Mesenchymal stem cell (in vitro differentiated cells and primary cell): ENCODE results near the gene CXCL3.
A peak's percentile ranks its signal among the peaks of the same experiment; 100 is the strongest.
"Not testable (repeated sequence)": the region's sequence is repeated elsewhere in the genome, so short reads cannot be mapped to it uniquely, and the experiment has no call there.

Source experiments
- DNase-seq: peaks from one replicate; pipeline ENCODE4 v3.0.0-alpha.2; 2013
- H2AFZ ChIP-seq: one replicate; pipeline ENCODE4 v1.6.1; 2013; ENCODE audit warnings: low read depth, mild to moderate bottlenecking, control low read depth, inconsistent platforms, low read length, moderate library complexity
- H2AK5ac ChIP-seq: 2 replicates; pipeline ENCODE4 v1.6.1; 2013; ENCODE audit warnings: low read length, moderate library complexity, mild to moderate bottlenecking, inconsistent platforms; ENCODE audit not compliant: severe bottlenecking
- H2BK120ac ChIP-seq: one replicate; pipeline ENCODE4 v1.6.1; 2013; ENCODE audit warnings: low read depth, mild to moderate bottlenecking, inconsistent platforms, low read length, moderate library complexity
- H2BK12ac ChIP-seq, 2 experiments: one replicate each; pipeline ENCODE4 v1.6.1; 2013; ENCODE audit warnings: inconsistent platforms in 2 of 2, low read length in 2 of 2, mild to moderate bottlenecking in 2 of 2, moderate library complexity in 2 of 2, control low read depth in 1 of 2
- H2BK15ac ChIP-seq: one replicate; pipeline ENCODE4 v1.6.1; 2013; ENCODE audit warnings: mild to moderate bottlenecking, low read depth, inconsistent platforms; ENCODE audit not compliant: poor library complexity, severe bottlenecking
- H2BK5ac ChIP-seq: 2 replicates; pipeline ENCODE4 v1.6.1; 2013; ENCODE audit warnings: low read depth, mild to moderate bottlenecking, low read length, control low read depth, inconsistent platforms; ENCODE audit not compliant: poor library complexity, severe bottlenecking
- H3K14ac ChIP-seq, 2 experiments: one replicate each; pipeline ENCODE4 v1.6.1; 2013; ENCODE audit warnings: inconsistent platforms in 2 of 2, low read length in 2 of 2, control low read depth in 1 of 2, mild to moderate bottlenecking in 1 of 2, moderate library complexity in 1 of 2
- H3K18ac ChIP-seq, 2 experiments: one replicate each; pipeline ENCODE4 v1.6.1; 2013; ENCODE audit warnings: inconsistent platforms in 2 of 2, low read length in 2 of 2, control low read depth in 1 of 2, low read depth in 1 of 2, mild to moderate bottlenecking in 1 of 2
- H3K23ac ChIP-seq, 2 experiments: one replicate each; pipeline ENCODE4 v1.6.1; 2013; ENCODE audit warnings: inconsistent platforms in 2 of 2, low read length in 2 of 2, mild to moderate bottlenecking in 2 of 2, moderate library complexity in 2 of 2, control low read depth in 1 of 2
- H3K27ac ChIP-seq: 2 replicates; pipeline ENCODE4 v1.5.1; 2013; ENCODE audit warnings: mild to moderate bottlenecking, moderate library complexity, low read length, control low read depth, inconsistent platforms; ENCODE audit not compliant: poor library complexity, severe bottlenecking
- H3K27me3 ChIP-seq, 2 experiments: 2 replicates each; pipeline versions ENCODE4 v1.6.1 to v1.7.0; 2013; ENCODE audit warnings: low read length in 2 of 2, mild to moderate bottlenecking in 2 of 2, moderate library complexity in 2 of 2, control low read depth in 1 of 2, inconsistent platforms in 1 of 2; ENCODE audit not compliant: control insufficient read depth in 1 of 2, insufficient read depth in 1 of 2
- H3K36me3 ChIP-seq, 2 experiments: 2 replicates each; pipeline versions ENCODE4 v1.6.1 to v1.7.0; 2013; ENCODE audit warnings: low read length in 2 of 2, control low read depth in 1 of 2, inconsistent platforms in 1 of 2, low read depth in 1 of 2, mild to moderate bottlenecking in 1 of 2; ENCODE audit not compliant: insufficient read depth in 2 of 2, control insufficient read depth in 1 of 2
- H3K4ac ChIP-seq, 2 experiments: one replicate each; pipeline ENCODE4 v1.6.1; 2013; ENCODE audit warnings: inconsistent platforms in 2 of 2, low read length in 2 of 2, mild to moderate bottlenecking in 2 of 2, moderate library complexity in 2 of 2, control low read depth in 1 of 2, low read depth in 1 of 2
- H3K4me1 ChIP-seq: 2 replicates; pipeline ENCODE4 v1.6.1; 2013; ENCODE audit warnings: low read depth, low read length, control low read depth; ENCODE audit not compliant: control insufficient read depth, insufficient read depth
- H3K4me2 ChIP-seq: 2 replicates; pipeline ENCODE4 v1.6.1; 2013; ENCODE audit warnings: low read length, mild to moderate bottlenecking, inconsistent platforms; ENCODE audit not compliant: poor library complexity, severe bottlenecking
- H3K4me3 ChIP-seq, 2 experiments: 2 replicates each; pipeline versions ENCODE4 v1.5.1 to v1.7.0; 2013; ENCODE audit warnings: low read length in 2 of 2, mild to moderate bottlenecking in 2 of 2, control low read depth in 1 of 2, low read depth in 1 of 2; ENCODE audit not compliant: insufficient read depth in 1 of 2
- H3K79me1 ChIP-seq: replicated peaks from 2 replicates; pipeline ENCODE4 v1.6.1; 2013; ENCODE audit warnings: mild to moderate bottlenecking, control low read depth, low read length, inconsistent platforms; ENCODE audit not compliant: poor library complexity, severe bottlenecking
- H3K9ac ChIP-seq: 2 replicates; pipeline ENCODE4 v1.7.0; 2013; ENCODE audit warnings: mild to moderate bottlenecking, low read length, moderate library complexity
- H3K9me3 ChIP-seq: 2 replicates; pipeline ENCODE4 v1.7.0; 2013; ENCODE audit warnings: mild to moderate bottlenecking, low read length; ENCODE audit not compliant: control insufficient read depth
- H4K8ac ChIP-seq: one replicate; pipeline ENCODE4 v1.6.1; 2013; ENCODE audit warnings: inconsistent platforms, mild to moderate bottlenecking, low read length, moderate library complexity
- H4K91ac ChIP-seq: one replicate; pipeline ENCODE4 v1.6.1; 2013; ENCODE audit warnings: mild to moderate bottlenecking, low read length, inconsistent platforms
- WGBS: methylation state at CpG from one replicate; pipeline ENCODE4 v1.1.7; 2013; ENCODE audit warnings: mixed read lengths; 5-methylcytosine and 5-hydroxymethylcytosine counted together

The CXCL3 gene

GRCh38 chr4:74083546-74083945, 45.1 kb upstream of the CXCL3 start:
- Histone ChIP-seq H4K91ac (no peak overlapping the region), H2BK12ac (no peak overlapping the region), H3K14ac (no peak overlapping the region), H3K9ac (no peak overlapping the region), H3K4me2 (no peak overlapping the region), H2BK120ac (no peak overlapping the region), H2AK5ac (no peak overlapping the region), H3K4ac (no peak overlapping the region), H2BK15ac (no peak overlapping the region), H3K23ac (no peak overlapping the region), H3K79me1 (no peaks in the 10 kb centered on the region), H3K18ac (no peak overlapping the region), H3K4me3 (no peak overlapping the region), H3K36me3 (no peaks in the 10 kb centered on the region), H3K27ac (no peak overlapping the region), H2BK5ac (no peak overlapping the region), H4K8ac (no peak overlapping the region), H2AFZ (no peak overlapping the region), H3K27me3 (no peaks in the 10 kb centered on the region), H3K9me3 (no peaks in the 10 kb centered on the region), H3K4me1 (no peaks in the 10 kb centered on the region)
- DNase-seq, result no peak
- WGBS, result 95% methylated on average over 2 of the region's 2 CpGs

GRCh38 chr4:74081035-74081434, 42.5 kb upstream of the CXCL3 start:
- Histone ChIP-seq H3K23ac (no peak overlapping the region), H3K4me1 (no peaks in the 10 kb centered on the region), H3K14ac (no peak overlapping the region), H2AFZ (no peak overlapping the region), H2BK120ac (no peak overlapping the region), H4K91ac (no peak overlapping the region), H3K9ac (no peak overlapping the region), H3K18ac (no peak overlapping the region), H2AK5ac (no peak overlapping the region), H3K27ac (no peak overlapping the region), H2BK15ac (no peak overlapping the region), H3K27me3 (no peaks in the 10 kb centered on the region), H3K4me3 (no peak overlapping the region), H3K4me2 (no peak overlapping the region), H2BK5ac (no peak overlapping the region), H3K4ac (no peak overlapping the region), H3K36me3 (no peaks in the 10 kb centered on the region), H2BK12ac (no peak overlapping the region), H3K9me3 (no peaks in the 10 kb centered on the region), H4K8ac (no peak overlapping the region), H3K79me1 (no peaks in the 10 kb centered on the region)
- 84% methylated on average over 3 of the region's 3 CpGs for WGBS
- no peak for DNase-seq

GRCh38 chr4:74080351-74080750, 41.9 kb upstream of the CXCL3 start:
- H4K8ac ChIP-seq, H3K27me3 ChIP-seq, H3K79me1 ChIP-seq, H3K23ac ChIP-seq, H3K27ac ChIP-seq, H2BK12ac ChIP-seq, H3K18ac ChIP-seq, H4K91ac ChIP-seq, H3K9me3 ChIP-seq, H2BK5ac ChIP-seq, H3K36me3 ChIP-seq, H3K4me2 ChIP-seq, H2AFZ ChIP-seq, H2BK15ac ChIP-seq, H3K4ac ChIP-seq, H3K4me1 ChIP-seq, DNase-seq, H2BK120ac ChIP-seq, H3K4me3 ChIP-seq, H3K9ac ChIP-seq, H3K14ac ChIP-seq, H2AK5ac ChIP-seq: not testable (repeated sequence)
- WGBS, result 100% methylated on average over 1 of the region's 2 CpGs

- not testable (repeated sequence) for H3K79me1 ChIP-seq, H3K14ac ChIP-seq, H2BK120ac ChIP-seq, H3K4me3 ChIP-seq, H2BK5ac ChIP-seq, DNase-seq, H3K4ac ChIP-seq, H3K4me2 ChIP-seq, H3K9ac ChIP-seq, H4K91ac ChIP-seq, H3K23ac ChIP-seq, H3K27me3 ChIP-seq, H2BK12ac ChIP-seq, H3K4me1 ChIP-seq, H3K36me3 ChIP-seq, H2AK5ac ChIP-seq, H2BK15ac ChIP-seq, H3K9me3 ChIP-seq, H3K18ac ChIP-seq, H3K27ac ChIP-seq, H4K8ac ChIP-seq
- WGBS, result 100% methylated on average over 2 of the region's 2 CpGs
- peak overlapping the region; percentile 10 for H2AFZ ChIP-seq
These were observed 40.5 kb upstream of the CXCL3 start for GRCh38 chr4:74079024-74079423.
